ENCODE data around the gene SAMD4A.

- no peak for TF ChIP-seq CTCF (IDR thresholded peaks at IDR 0.05)
- no peak for TF ChIP-seq POLR2A (IDR thresholded peaks at IDR 0.05)
Observed at GRCh38 chr14:54823757-54824549, 257.0 kb downstream of the SAMD4A start.
